ENCODE measurements around the gene ARHGAP40.

DNA sequence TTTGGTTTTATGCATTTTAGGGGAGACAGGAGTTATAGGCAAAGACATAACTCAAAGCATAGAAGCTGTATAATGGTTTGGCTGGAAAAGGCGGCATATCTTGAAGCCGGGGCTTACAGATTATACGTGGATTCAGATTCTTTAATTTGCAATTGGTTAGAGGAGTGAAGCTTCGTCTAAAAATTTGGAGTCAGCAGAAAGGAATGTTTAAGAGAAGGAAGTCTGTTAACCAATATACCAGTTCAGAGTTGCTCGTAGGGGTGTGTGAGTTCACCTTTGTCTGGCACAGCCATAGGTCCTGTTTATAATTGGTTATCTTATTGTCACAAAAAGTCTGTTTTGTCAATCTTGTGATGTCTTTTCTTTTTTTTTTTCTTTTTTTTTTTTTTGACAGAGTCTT is 8.9 kb downstream of the ARHGAP40 start:
- TF ChIP-seq, protein P1, sequence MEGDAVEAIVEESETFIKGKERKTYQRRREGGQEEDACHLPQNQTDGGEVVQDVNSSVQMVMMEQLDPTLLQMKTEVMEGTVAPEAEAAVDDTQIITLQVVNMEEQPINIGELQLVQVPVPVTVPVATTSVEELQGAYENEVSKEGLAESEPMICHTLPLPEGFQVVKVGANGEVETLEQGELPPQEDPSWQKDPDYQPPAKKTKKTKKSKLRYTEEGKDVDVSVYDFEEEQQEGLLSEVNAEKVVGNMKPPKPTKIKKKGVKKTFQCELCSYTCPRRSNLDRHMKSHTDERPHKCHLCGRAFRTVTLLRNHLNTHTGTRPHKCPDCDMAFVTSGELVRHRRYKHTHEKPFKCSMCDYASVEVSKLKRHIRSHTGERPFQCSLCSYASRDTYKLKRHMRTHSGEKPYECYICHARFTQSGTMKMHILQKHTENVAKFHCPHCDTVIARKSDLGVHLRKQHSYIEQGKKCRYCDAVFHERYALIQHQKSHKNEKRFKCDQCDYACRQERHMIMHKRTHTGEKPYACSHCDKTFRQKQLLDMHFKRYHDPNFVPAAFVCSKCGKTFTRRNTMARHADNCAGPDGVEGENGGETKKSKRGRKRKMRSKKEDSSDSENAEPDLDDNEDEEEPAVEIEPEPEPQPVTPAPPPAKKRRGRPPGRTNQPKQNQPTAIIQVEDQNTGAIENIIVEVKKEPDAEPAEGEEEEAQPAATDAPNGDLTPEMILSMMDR (IDR thresholded peaks at IDR 0.05): no peak
- no peak for TF ChIP-seq POLR2A (IDR thresholded peaks at IDR 0.05)

Measured in thyroid gland (tissue), 4 donors.